Neural crest cell (in vitro differentiated cells): ENCODE results near the gene CD274. TPM values are rescaled to one million over a fixed set of nuclear protein-coding genes. Genes with fewer than 3 reads are reported as not detected.

ENCODE experiments used
- DNase-seq: peaks from one replicate; pipeline ENCODE4 v3.0.0; 2021; ENCODE audit warnings: low read depth, mixed read lengths, low spot score
- H3K27ac Mint-ChIP-seq: one replicate; pipeline ENCODE4 v1.8.0; 2021; ENCODE audit warnings: mild to moderate bottlenecking, mixed read lengths; ENCODE audit not compliant: unreplicated experiment
- H3K27me3 Mint-ChIP-seq: 2 replicates; pipeline ENCODE4 v1.8.0; 2021; ENCODE audit warnings: low read depth, mild to moderate bottlenecking, mixed read lengths
- H3K36me3 Mint-ChIP-seq: 2 replicates; pipeline ENCODE4 v1.8.0; 2021; ENCODE audit warnings: low read depth, mild to moderate bottlenecking, mixed read lengths
- H3K4me1 Mint-ChIP-seq: 2 replicates; pipeline ENCODE4 v1.8.0; 2021; ENCODE audit warnings: mixed read lengths
- H3K4me3 Mint-ChIP-seq: one replicate; pipeline ENCODE4 v1.8.0; 2021; ENCODE audit warnings: mild to moderate bottlenecking, mixed read lengths
- H3K9me3 Mint-ChIP-seq: 2 replicates; pipeline ENCODE4 v1.8.0; 2021; ENCODE audit warnings: mixed read lengths
- total RNA-seq: library from RNA; stranded (reverse); gene quantifications from 2 replicates; pipeline ENCODE4 v1.2.1, GENCODE V29; 2021
- TF ChIP-seq, protein P1 (sequence below): fragments of 200-600 bp; sonication (generic); conservative IDR thresholded peaks from 2 replicates; pipeline ENCODE4 v1.5.0; 2021; ENCODE audit warnings: antibody characterized with exemption, mild to moderate bottlenecking

The CD274 gene
- total RNA-seq, 1 donor from 2014 or later, result not detected

DNA sequence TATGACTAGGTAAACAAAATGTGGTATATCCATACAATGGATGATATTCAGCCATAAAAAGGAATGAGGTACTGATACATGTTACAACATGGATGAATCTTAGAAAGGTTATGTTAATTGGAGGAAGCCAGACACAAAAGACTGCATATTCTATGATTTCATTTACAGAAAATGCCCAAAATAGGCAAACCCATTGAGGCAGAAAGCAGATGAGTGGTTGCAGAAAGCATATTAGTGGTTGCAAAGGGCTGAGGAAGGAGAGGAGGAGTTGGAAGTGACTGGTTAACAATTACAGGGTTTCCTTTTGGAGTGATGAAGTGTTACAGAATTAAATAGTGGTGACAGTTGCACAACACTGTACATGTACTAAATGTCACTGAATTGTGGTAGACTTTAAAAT, 30.4 kb upstream of the CD274 start:
- Mint-ChIP-seq H3K27ac (no peak overlapping the region), H3K9me3 (peaks cover 2% of the 10 kb centered on the region), H3K4me1 (no peaks in the 10 kb centered on the region), H3K27me3 (no peaks in the 10 kb centered on the region), H3K4me3 (no peak overlapping the region), H3K36me3 (peaks cover 9% of the 10 kb centered on the region)
- TF ChIP-seq, protein P1, sequence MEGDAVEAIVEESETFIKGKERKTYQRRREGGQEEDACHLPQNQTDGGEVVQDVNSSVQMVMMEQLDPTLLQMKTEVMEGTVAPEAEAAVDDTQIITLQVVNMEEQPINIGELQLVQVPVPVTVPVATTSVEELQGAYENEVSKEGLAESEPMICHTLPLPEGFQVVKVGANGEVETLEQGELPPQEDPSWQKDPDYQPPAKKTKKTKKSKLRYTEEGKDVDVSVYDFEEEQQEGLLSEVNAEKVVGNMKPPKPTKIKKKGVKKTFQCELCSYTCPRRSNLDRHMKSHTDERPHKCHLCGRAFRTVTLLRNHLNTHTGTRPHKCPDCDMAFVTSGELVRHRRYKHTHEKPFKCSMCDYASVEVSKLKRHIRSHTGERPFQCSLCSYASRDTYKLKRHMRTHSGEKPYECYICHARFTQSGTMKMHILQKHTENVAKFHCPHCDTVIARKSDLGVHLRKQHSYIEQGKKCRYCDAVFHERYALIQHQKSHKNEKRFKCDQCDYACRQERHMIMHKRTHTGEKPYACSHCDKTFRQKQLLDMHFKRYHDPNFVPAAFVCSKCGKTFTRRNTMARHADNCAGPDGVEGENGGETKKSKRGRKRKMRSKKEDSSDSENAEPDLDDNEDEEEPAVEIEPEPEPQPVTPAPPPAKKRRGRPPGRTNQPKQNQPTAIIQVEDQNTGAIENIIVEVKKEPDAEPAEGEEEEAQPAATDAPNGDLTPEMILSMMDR, result no peak
- DNase-seq, result no peak

DNA sequence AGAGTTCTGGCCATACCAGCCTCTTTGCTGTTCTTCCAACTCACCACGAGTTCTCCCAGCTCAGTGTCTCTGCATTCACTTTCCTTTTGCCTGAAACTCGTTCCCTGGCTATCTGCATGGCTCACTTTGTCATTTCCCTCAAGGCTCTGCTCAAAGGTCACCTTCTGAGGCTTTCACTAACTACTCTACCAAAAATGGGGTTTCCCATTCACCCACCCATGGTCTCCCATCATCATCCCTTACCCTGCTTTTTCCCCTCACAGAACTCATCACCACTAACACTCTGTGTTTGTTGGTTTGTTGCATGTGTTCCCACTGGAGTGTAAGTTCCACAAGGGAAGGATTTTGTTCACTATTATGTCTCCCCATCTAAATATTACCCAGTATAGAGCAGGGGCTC, 29.2 kb upstream of the CD274 start:
- no peak overlapping the region for H3K27ac Mint-ChIP-seq

DNA sequence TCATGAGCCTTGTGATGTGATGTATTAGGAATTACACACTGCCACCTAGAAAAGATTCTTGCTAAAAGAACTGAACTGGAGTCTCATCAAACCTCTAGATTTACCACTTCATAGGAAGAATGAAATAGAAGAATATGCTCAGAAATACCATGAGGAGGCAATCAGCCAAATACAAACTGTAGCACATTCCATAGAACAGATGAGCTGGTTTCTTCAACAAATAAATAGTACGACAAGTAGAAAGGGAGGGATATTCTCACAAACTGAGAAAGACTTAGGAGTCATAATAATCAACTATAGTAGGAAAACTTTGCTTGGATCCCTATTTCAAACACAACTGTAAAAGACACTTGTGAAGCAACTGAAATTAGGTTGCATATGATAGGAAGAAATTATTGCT, 28.1 kb upstream of the CD274 start:
- H3K27me3 Mint-ChIP-seq, result no peaks in the 10 kb centered on the region
- TF ChIP-seq, protein P1, result no peak
- no peak overlapping the region for H3K4me3 Mint-ChIP-seq
- H3K9me3 Mint-ChIP-seq, result peaks cover 3% of the 10 kb centered on the region
- H3K4me1 Mint-ChIP-seq, result no peaks in the 10 kb centered on the region
- DNase-seq, result no peak
- peaks cover 9% of the 10 kb centered on the region for H3K36me3 Mint-ChIP-seq
- H3K27ac Mint-ChIP-seq, result no peak overlapping the region

More for the DNA sequence above, 29.2 kb upstream of the CD274 start:
- Mint-ChIP-seq H3K4me1 (no peaks in the 10 kb centered on the region), H3K27me3 (no peaks in the 10 kb centered on the region), H3K9me3 (peaks cover 3% of the 10 kb centered on the region), H3K36me3 (peaks cover 9% of the 10 kb centered on the region), H3K4me3 (no peak overlapping the region)
- no peak for DNase-seq
- TF ChIP-seq, protein P1, result no peak

DNA sequence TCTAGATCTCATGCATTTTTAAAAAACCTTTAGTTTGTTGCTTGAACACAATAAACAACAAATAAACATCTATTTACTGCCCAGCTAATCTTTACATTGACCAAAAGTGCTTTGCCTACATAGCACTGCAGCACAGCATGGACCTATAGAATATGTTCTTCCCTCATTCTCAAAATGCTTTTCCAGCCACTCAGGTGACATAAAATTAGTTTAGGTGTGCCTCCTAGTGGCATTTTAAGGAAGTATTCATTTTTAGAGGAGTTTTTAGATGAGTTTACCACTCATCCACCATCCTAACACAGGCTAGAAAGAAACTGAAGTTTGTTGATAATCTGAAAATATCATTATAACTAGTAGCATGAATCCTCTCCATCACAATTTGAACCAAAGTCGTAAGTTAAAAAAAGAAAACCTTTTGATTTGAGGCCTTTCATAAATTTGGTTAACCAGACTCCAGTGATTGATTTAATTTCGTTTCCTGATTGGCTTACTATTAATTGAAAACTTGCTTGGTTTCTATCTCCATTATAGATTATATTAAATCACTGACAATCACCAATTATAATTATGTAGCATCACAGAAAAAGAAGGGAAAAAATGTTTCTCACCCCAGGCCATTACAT, 25.2 kb upstream of the CD274 start:
- no peak overlapping the region for H3K4me3 Mint-ChIP-seq
- no peaks in the 10 kb centered on the region for H3K4me1 Mint-ChIP-seq
- H3K36me3 Mint-ChIP-seq, result peaks cover 7% of the 10 kb centered on the region
- TF ChIP-seq, protein P1, result peak; percentile 65
- no peak for DNase-seq
- H3K9me3 Mint-ChIP-seq, result peaks cover 3% of the 10 kb centered on the region
- H3K27ac Mint-ChIP-seq, result no peak overlapping the region
- H3K27me3 Mint-ChIP-seq, result no peaks in the 10 kb centered on the region

DNA sequence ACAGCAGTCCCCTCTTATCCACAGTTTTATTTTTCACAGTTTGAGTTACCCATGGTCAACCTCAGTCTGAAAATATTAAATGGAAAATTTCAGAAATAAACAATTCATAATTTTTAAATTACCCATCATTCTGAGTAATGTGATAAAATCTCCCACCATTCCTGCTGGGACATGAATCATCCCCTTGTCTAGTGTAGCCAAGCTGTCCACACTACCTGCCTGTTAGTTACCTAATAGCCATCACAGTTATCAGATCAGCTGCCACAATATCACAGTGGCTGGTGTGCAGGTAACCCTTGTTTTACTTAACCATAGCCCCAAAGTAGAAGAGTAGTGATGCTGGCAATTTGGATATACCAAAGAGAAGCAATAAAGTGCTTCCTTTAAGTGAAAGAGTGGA, 23.3 kb upstream of the CD274 start:
- TF ChIP-seq, protein P1, result no peak
- Mint-ChIP-seq H3K4me3 (no peak overlapping the region), H3K27me3 (no peaks in the 10 kb centered on the region), H3K9me3 (peaks cover 3% of the 10 kb centered on the region), H3K27ac (no peak overlapping the region), H3K4me1 (no peaks in the 10 kb centered on the region), H3K36me3 (peaks cover 12% of the 10 kb centered on the region)
- no peak for DNase-seq
